SH-SY5Y (cell line): ENCODE measurements around the gene CUL1.

Source experiments
- GATA2 ChIP-seq: IDR thresholded peaks from 2 replicates; pipeline ENCODE4 v1.6.1; 2011; ENCODE audit warnings: mild to moderate bottlenecking, low read depth, low read length
- GATA3 ChIP-seq: IDR thresholded peaks from 2 replicates; pipeline ENCODE4 v1.6.1; 2011; ENCODE audit warnings: low read depth, mild to moderate bottlenecking, low read length, moderate library complexity

DNA sequence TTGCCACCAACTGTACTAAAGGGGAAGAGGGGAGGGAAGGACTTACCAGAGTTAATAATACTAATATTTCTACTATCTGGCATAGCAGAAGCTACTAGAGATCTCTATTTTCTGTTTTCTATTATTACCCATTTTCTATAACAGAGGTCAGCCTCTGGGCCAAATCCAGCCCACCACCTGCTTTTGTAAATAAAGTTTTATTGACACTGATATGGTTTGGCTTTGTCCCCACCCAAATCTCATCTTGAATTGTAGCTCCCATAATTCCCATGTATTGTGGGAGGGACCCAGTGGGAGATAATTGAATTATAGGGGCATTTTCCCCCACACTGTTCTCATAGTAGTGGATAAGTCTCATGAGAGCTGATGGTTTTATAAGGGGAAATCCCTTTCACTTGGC lies 45.9 kb upstream of the CUL1 start:
- no peak for TF ChIP-seq GATA3
- no peak for TF ChIP-seq GATA2
